Activated CD4-positive, alpha-beta T cell treated with anti-CD3 and anti-CD28 coated beads, Interleukin-2, Interleukin-6, amounts not matched to agents 100 ng/mL and 50 ng/mL, durations not matched to agents 16 hours and 8 hours (primary cell): Measurements from ENCODE around the gene CSMD2.
"Not testable (repeated sequence)": the region's sequence is repeated elsewhere in the genome, so short reads cannot be mapped to it uniquely, and the experiment has no call there.

ENCODE experiments used
- DNase-seq: peaks from one replicate; pipeline ENCODE4 v3.0.0-alpha.2; 2020

The CSMD2 gene

GRCh38 chr1:33512226-33513011 is 652.6 kb downstream of the CSMD2 start:
- no peak for DNase-seq

- not testable (repeated sequence) for DNase-seq
Measured at GRCh38 chr1:33509276-33509675, 655.8 kb downstream of the CSMD2 start.

- DNase-seq, result no peak
Measured at GRCh38 chr1:33508151-33508550, 656.9 kb downstream of the CSMD2 start.

GRCh38 chr1:33507661-33508060 is 657.4 kb downstream of the CSMD2 start:
- no peak for DNase-seq

GRCh38 chr1:33503506-33503905 is 661.5 kb downstream of the CSMD2 start:
- DNase-seq, result no peak

- DNase-seq, result no peak
Measured at GRCh38 chr1:33502726-33503125, 662.3 kb downstream of the CSMD2 start.

- DNase-seq, result no peak
Measured at GRCh38 chr1:33501774-33502173, 663.3 kb downstream of the CSMD2 start.

- no peak for DNase-seq
Measured at GRCh38 chr1:33501309-33501708, 663.7 kb downstream of the CSMD2 start.

- DNase-seq, result no peak
Measured at GRCh38 chr1:33500547-33500946, 664.5 kb downstream of the CSMD2 start.

- no peak for DNase-seq
Measured at GRCh38 chr1:33497410-33497809, 667.6 kb downstream of the CSMD2 start.

- no peak for DNase-seq
Measured at GRCh38 chr1:33494929-33495328, 670.1 kb downstream of the CSMD2 start.

GRCh38 chr1:33488624-33489023 is 676.4 kb downstream of the CSMD2 start:
- DNase-seq, result no peak

GRCh38 chr1:33482412-33482811 is 682.6 kb downstream of the CSMD2 start:
- no peak for DNase-seq

GRCh38 chr1:33477451-33477850 is 687.6 kb downstream of the CSMD2 start:
- no peak for DNase-seq

GRCh38 chr1:33473900-33474299 is 691.1 kb downstream of the CSMD2 start:
- no peak for DNase-seq

GRCh38 chr1:33472269-33472980 is 692.6 kb downstream of the CSMD2 start, which contains the start of gene ZSCAN20:
Gene ZSCAN20 (plus strand): TSS chr1:33472645. CDS start chr1:33479289, 6,644 bp downstream.
- peak; percentile 94 for DNase-seq

- DNase-seq, result no peak
Measured at GRCh38 chr1:33471416-33471815, 693.6 kb downstream of the CSMD2 start.

GRCh38 chr1:33470495-33471012 is 694.5 kb downstream of the CSMD2 start:
- DNase-seq, result peak; percentile 71

GRCh38 chr1:33469691-33470090 is 695.3 kb downstream of the CSMD2 start:
- DNase-seq, result no peak

GRCh38 chr1:33468967-33469366 is 696.1 kb downstream of the CSMD2 start:
- no peak for DNase-seq

- DNase-seq, result no peak
Measured at GRCh38 chr1:33468531-33468930, 696.5 kb downstream of the CSMD2 start.

- DNase-seq, result no peak
Measured at GRCh38 chr1:33468011-33468410, 697.0 kb downstream of the CSMD2 start.

- no peak for DNase-seq
Measured at GRCh38 chr1:33466159-33466558, 698.9 kb downstream of the CSMD2 start.

GRCh38 chr1:33465316-33465715 is 699.7 kb downstream of the CSMD2 start:
- DNase-seq, result no peak
